Muscle layer of colon (tissue), 2 donors: ENCODE results near the gene IQSEC1.
A peak's percentile ranks its signal among the peaks of the same experiment; 100 is the strongest.

ENCODE experiments used
- H3K27ac ChIP-seq: one replicate; pipeline ENCODE4 v1.7.0; 2013; ENCODE audit warnings: low read depth, mild to moderate bottlenecking, low read length, moderate library complexity
- H3K27me3 ChIP-seq, 2 donors: one replicate each; pipeline ENCODE4 v1.7.0; 2013; ENCODE audit warnings: low read length in 2 of 2, mild to moderate bottlenecking in 2 of 2; ENCODE audit not compliant: insufficient read depth in 2 of 2, control insufficient read depth in 1 of 2
- H3K36me3 ChIP-seq: one replicate; pipeline ENCODE4 v1.7.0; 2013; ENCODE audit warnings: mild to moderate bottlenecking, low read length; ENCODE audit not compliant: insufficient read depth
- H3K4me1 ChIP-seq: one replicate; pipeline ENCODE4 v1.7.0; 2013; ENCODE audit warnings: mild to moderate bottlenecking, low read length; ENCODE audit not compliant: insufficient read depth
- H3K4me3 ChIP-seq, 2 donors: one replicate each; pipeline ENCODE4 v1.7.0; 2013; ENCODE audit warnings: low read length in 2 of 2, low read depth in 1 of 2, mild to moderate bottlenecking in 1 of 2, moderate library complexity in 1 of 2
- H3K9ac ChIP-seq: one replicate; pipeline ENCODE4 v1.7.0; 2013; ENCODE audit warnings: low read length
- H3K9me3 ChIP-seq: one replicate; pipeline ENCODE4 v1.7.0; 2013; ENCODE audit warnings: mild to moderate bottlenecking, low read length
- donor health status: abdominal sarcoma.
- donor health status: Adenocarcinoma of cecum.

The IQSEC1 gene

DNA sequence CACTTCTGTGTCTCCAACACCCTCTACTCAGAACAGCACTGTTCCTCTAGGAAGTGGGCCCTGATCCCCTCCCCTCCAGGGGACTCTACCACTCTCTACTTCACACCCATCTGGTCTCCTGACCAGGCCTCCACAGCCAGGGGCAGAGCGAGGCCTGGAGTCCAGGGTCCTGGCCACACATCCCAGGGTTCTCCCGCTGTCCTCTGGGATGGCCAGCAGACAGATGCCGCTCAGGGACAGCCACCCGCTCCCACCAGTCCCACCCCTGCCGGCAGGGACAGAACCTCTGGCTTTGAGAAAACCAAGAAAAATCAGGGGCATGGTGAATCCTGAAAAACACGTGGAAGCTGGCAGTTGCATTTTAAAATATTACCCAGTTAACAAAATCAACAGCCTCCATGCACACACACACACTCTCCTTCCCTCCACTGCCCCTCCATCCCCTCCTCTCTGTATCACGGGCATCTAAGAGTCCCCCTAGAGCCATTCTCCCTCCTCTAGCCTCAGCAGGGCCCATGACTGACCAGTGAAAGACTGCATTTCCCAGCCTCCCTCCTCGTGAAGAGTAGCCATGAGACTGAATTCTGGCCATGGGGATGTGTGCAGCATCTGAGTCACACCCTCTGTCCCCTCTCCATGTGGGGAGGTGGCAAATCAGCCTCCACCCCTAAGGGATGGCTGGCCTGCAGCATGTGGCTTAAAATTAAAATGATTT is 32.1 kb upstream of the IQSEC1 start:
- Histone ChIP-seq H3K27me3 (peaks cover 0 to 4% of the 10 kb centered on the region in 2 donors), H3K9me3 (no peaks in the 10 kb centered on the region), H3K9ac (no peak overlapping the region), H3K36me3 (no peaks in the 10 kb centered on the region), H3K27ac (no peak overlapping the region), H3K4me1 (no peaks in the 10 kb centered on the region), H3K4me3 (no peak overlapping the region)

- no peaks in the 10 kb centered on the region for H3K9me3 ChIP-seq
- H3K27ac ChIP-seq = no peak overlapping the region
- H3K9ac ChIP-seq = no peak overlapping the region
- no peaks in the 10 kb centered on the region for H3K4me1 ChIP-seq
- no peak overlapping the region for H3K4me3 ChIP-seq
- peaks cover 0 to 4% of the 10 kb centered on the region in 2 donors for H3K27me3 ChIP-seq
- no peaks in the 10 kb centered on the region for H3K36me3 ChIP-seq
Measured at GRCh38 chr3:13104511-13104910, 31.3 kb upstream of the IQSEC1 start.

GRCh38 chr3:13103416-13104058 is 30.3 kb upstream of the IQSEC1 start:
- no peaks in the 10 kb centered on the region for H3K4me1 ChIP-seq
- no peak overlapping the region for H3K9ac ChIP-seq
- no peaks in the 10 kb centered on the region for H3K36me3 ChIP-seq
- H3K27ac ChIP-seq = no peak overlapping the region
- no peak overlapping the region for H3K4me3 ChIP-seq
- peaks cover 0 to 4% of the 10 kb centered on the region in 2 donors for H3K27me3 ChIP-seq
- no peaks in the 10 kb centered on the region for H3K9me3 ChIP-seq

GRCh38 chr3:13102386-13103345 is 29.4 kb upstream of the IQSEC1 start:
- Histone ChIP-seq H3K4me1 (no peaks in the 10 kb centered on the region), H3K4me3 (no peak overlapping the region), H3K36me3 (no peaks in the 10 kb centered on the region), H3K27ac (no peak overlapping the region), H3K9ac (no peak overlapping the region), H3K9me3 (no peaks in the 10 kb centered on the region), H3K27me3 (peaks cover 0 to 4% of the 10 kb centered on the region in 2 donors)

- H3K4me3 ChIP-seq = no peak overlapping the region
- H3K9ac ChIP-seq = no peak overlapping the region
- H3K27me3 ChIP-seq = no peaks in the 10 kb centered on the region
- no peaks in the 10 kb centered on the region for H3K36me3 ChIP-seq
- no peaks in the 10 kb centered on the region for H3K4me1 ChIP-seq
- no peaks in the 10 kb centered on the region for H3K9me3 ChIP-seq
- no peak overlapping the region for H3K27ac ChIP-seq
Measured at GRCh38 chr3:13099707-13100106, 26.5 kb upstream of the IQSEC1 start.

DNA sequence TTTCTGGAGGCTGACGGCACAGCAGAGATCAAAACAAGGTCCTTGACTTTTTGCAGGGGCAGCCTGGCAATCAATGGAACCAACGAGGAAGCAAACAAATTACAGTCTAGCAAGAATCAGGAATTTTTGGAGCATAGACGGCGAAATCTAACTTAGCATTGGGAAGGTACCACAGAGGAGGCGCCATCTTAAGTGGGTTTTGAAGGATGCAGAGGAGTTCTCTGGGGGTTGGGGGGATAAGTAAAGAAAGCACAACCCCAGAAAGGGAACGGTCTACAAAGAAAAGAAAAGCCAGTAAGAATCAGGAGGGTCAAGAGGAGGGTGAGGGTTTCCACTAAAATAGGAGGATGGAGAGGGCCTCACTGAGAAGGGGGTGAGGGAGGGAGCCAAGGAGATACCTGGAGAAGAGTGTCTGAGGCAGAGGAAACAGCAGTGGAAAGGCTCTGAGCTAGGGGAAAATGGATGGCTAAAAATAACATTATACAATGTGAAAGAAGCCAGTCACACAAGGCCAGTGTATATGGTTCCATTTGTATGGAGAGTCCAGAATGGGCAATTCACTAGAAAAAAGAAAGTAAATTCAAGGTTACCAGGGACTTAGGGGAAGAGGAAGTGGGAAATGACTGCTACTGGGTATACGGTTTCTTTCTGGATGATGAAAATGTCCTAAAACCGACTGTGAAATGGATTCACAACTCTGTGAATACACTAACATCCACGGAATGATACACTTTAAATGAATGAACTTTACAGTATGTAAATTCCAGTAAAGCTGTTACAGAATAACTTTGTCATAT is 25.2 kb upstream of the IQSEC1 start:
- Histone ChIP-seq H3K4me1 (no peaks in the 10 kb centered on the region), H3K27me3 (no peaks in the 10 kb centered on the region), H3K4me3 (no peak overlapping the region), H3K9ac (no peak overlapping the region), H3K36me3 (no peaks in the 10 kb centered on the region), H3K9me3 (no peaks in the 10 kb centered on the region), H3K27ac (no peak overlapping the region)

- no peak overlapping the region for H3K4me3 ChIP-seq
- H3K27me3 ChIP-seq = no peaks in the 10 kb centered on the region
- no peaks in the 10 kb centered on the region for H3K36me3 ChIP-seq
- H3K9ac ChIP-seq = no peak overlapping the region
- H3K9me3 ChIP-seq = no peaks in the 10 kb centered on the region
- H3K4me1 ChIP-seq = peaks cover 7% of the 10 kb centered on the region
- no peak overlapping the region for H3K27ac ChIP-seq
Measured at GRCh38 chr3:13096356-13096755, 23.1 kb upstream of the IQSEC1 start.

DNA sequence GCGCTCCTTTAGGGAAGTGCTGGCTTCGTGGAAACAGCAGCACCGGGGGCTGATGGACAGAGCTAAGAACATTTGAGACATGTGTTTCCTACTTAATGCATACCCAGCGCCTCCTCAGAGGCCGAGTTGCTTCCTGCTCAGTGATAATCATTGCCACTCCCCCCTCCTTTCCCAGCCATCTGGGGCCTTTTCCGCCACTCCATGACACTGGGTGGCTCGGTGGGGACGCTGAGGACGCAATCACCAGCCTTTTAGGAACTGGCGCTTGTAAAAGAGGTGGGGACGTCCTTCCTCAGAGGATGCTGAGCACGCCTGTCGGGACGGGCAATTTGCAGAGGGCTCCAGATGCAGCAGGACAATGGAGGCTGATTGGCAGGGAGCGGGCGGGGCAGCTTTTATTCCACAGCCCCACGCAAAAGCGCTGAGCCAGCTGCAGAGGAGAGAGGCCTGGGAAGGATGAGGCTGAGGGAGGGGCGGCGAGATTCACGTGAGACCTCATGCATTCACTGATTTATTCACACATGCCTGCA is 22.2 kb upstream of the IQSEC1 start:
- Histone ChIP-seq H3K9ac (no peak overlapping the region), H3K36me3 (no peaks in the 10 kb centered on the region), H3K4me1 (peaks cover 7% of the 10 kb centered on the region), H3K4me3 (no peak overlapping the region), H3K27me3 (no peaks in the 10 kb centered on the region), H3K9me3 (no peaks in the 10 kb centered on the region), H3K27ac (no peak overlapping the region)

DNA sequence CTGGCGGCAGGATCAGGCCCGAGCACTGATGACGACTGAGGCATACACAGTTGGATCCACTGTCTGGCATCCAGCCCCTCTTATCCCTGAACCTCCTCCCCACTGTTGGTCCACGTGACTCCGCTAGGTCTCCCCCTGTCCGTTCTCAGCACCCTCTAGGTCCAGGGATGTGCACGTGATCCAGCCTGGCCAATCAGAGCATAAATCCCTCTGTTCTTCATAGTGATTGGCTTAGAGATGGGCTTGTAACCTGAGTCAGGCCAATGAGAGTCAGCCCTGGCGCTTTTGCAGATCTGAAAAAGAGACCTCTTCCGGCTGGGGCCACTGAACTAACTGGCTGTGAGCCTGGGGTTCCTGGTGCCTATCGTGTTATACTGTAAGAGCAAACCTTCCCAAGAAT is 20.5 kb upstream of the IQSEC1 start:
- Histone ChIP-seq H3K36me3 (no peaks in the 10 kb centered on the region), H3K27me3 (no peaks in the 10 kb centered on the region), H3K4me3 (no peak overlapping the region), H3K9ac (no peak overlapping the region), H3K9me3 (no peaks in the 10 kb centered on the region), H3K4me1 (peaks cover 7% of the 10 kb centered on the region), H3K27ac (no peak overlapping the region)

GRCh38 chr3:13092621-13093617 is 19.7 kb upstream of the IQSEC1 start:
- Histone ChIP-seq H3K27me3 (no peaks in the 10 kb centered on the region), H3K36me3 (no peaks in the 10 kb centered on the region), H3K27ac (no peak overlapping the region), H3K9me3 (no peaks in the 10 kb centered on the region), H3K4me1 (peaks cover 7% of the 10 kb centered on the region), H3K4me3 (peak overlapping the region in 1 of 2 donors; percentile 18), H3K9ac (no peak overlapping the region)
